ENCODE results near the gene VPREB3. TPM values are rescaled to one million over a fixed set of nuclear protein-coding genes. Genes with fewer than 3 reads are reported as not detected.

The VPREB3 gene
- total RNA-seq, 1 donor from 2014 or later: not detected

DNA sequence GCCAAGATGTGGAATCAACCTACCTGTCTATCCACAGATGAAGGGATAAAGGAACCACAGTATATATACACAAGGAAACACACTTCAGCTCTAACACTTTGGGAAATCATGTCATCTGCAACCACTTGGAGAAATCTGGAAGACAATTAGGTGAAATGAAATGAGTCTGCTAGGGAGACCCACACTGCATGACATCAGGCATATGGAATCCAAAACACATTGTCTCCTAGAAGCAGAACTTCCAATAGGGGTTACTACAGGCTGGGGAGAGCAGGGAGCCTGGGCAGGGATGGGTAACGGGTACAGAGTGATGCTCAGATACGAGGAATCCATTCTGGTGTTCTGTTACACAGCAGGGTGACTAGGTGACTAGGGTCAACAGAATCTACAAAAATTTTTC lies 45.1 kb downstream of the VPREB3 start:
- DNase-seq: no peak

DNA sequence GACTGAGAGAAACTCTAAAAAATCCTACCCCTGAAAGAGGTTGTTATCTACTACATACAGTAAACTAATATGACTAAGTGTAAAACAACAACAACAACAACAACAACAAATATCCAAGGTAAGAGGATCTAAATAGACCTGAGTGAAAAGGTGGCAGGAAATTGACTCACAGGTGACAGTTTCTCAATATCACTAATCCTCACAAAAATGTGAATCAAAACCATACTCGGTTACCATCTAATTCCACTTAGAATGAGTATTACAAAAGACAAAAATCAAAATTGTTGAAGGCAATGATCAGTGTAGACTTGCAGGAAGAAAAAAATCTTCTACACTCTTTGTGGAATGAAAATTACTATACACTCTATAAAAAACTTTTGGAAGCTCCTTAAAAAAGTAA lies 46.0 kb downstream of the VPREB3 start:
- no peak for TF ChIP-seq CTCF (IDR thresholded peaks at IDR 0.05; ENCODE audit: partially characterized antibody, unreplicated experiment)
- no peaks in the 10 kb centered on the region for H3K9me3 Mint-ChIP-seq (ENCODE audit: unreplicated experiment)
- no peak for DNase-seq
- peaks cover under 1% of the 10 kb centered on the region for H3K4me1 Mint-ChIP-seq (ENCODE audit: low read depth, unreplicated experiment)
- no peak overlapping the region for H3K4me3 Mint-ChIP-seq (ENCODE audit: unreplicated experiment)
- peaks cover 9% of the 10 kb centered on the region for H3K36me3 Mint-ChIP-seq (ENCODE audit: unreplicated experiment)
- no peaks in the 10 kb centered on the region for H3K27me3 Mint-ChIP-seq (ENCODE audit: unreplicated experiment)
- H3K27ac Mint-ChIP-seq (ENCODE audit: unreplicated experiment): no peak overlapping the region

More for the DNA sequence above, 45.1 kb downstream of the VPREB3 start:
- Mint-ChIP-seq H3K36me3 (ENCODE audit: unreplicated experiment) (peaks cover 9% of the 10 kb centered on the region), H3K27ac (ENCODE audit: unreplicated experiment) (no peak overlapping the region), H3K4me1 (ENCODE audit: low read depth, unreplicated experiment) (no peaks in the 10 kb centered on the region), H3K27me3 (ENCODE audit: unreplicated experiment) (peaks cover 2% of the 10 kb centered on the region), H3K4me3 (ENCODE audit: unreplicated experiment) (no peak overlapping the region), H3K9me3 (ENCODE audit: unreplicated experiment) (no peaks in the 10 kb centered on the region)
- no peak for TF ChIP-seq CTCF (IDR thresholded peaks at IDR 0.05; ENCODE audit: partially characterized antibody, unreplicated experiment)

DNA sequence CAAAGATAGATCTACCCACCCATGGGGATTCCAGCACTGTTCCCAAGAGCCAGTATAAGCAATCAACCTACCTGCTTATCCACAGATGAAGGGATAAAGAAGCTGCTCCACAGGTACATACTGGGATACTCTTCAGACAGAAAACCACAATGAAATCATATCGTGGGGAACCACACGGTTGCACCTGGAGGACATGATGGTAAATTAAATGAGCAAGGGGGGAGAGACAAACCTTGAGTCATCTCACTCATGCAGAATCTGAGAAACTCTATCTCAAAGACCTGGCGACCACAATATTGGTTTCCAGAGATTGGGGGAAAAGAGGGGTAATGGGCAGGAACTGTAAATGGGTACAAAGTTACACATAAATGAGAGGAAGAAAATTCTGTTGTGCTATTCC lies 48.9 kb downstream of the VPREB3 start:
- H3K9me3 Mint-ChIP-seq (ENCODE audit: unreplicated experiment): no peaks in the 10 kb centered on the region
- no peak overlapping the region for H3K4me3 Mint-ChIP-seq (ENCODE audit: unreplicated experiment)
- peaks cover 8% of the 10 kb centered on the region for H3K4me1 Mint-ChIP-seq (ENCODE audit: low read depth, unreplicated experiment)
- no peak for DNase-seq
- no peaks in the 10 kb centered on the region for H3K27me3 Mint-ChIP-seq (ENCODE audit: unreplicated experiment)
- peaks cover 9% of the 10 kb centered on the region for H3K36me3 Mint-ChIP-seq (ENCODE audit: unreplicated experiment)
- H3K27ac Mint-ChIP-seq (ENCODE audit: unreplicated experiment): no peak overlapping the region
- TF ChIP-seq CTCF (IDR thresholded peaks at IDR 0.05; ENCODE audit: partially characterized antibody, unreplicated experiment): no peak

GRCh38 chr22:23704829-23705228 lies 49.4 kb downstream of the VPREB3 start:
- peaks cover 9% of the 10 kb centered on the region for H3K36me3 Mint-ChIP-seq (ENCODE audit: unreplicated experiment)
- no peak overlapping the region for H3K4me3 Mint-ChIP-seq (ENCODE audit: unreplicated experiment)
- H3K27ac Mint-ChIP-seq (ENCODE audit: unreplicated experiment): no peak overlapping the region
- no peak for TF ChIP-seq CTCF (IDR thresholded peaks at IDR 0.05; ENCODE audit: partially characterized antibody, unreplicated experiment)
- peaks cover 8% of the 10 kb centered on the region for H3K4me1 Mint-ChIP-seq (ENCODE audit: low read depth, unreplicated experiment)
- DNase-seq: no peak
- no peaks in the 10 kb centered on the region for H3K9me3 Mint-ChIP-seq (ENCODE audit: unreplicated experiment)
- no peaks in the 10 kb centered on the region for H3K27me3 Mint-ChIP-seq (ENCODE audit: unreplicated experiment)

DNA sequence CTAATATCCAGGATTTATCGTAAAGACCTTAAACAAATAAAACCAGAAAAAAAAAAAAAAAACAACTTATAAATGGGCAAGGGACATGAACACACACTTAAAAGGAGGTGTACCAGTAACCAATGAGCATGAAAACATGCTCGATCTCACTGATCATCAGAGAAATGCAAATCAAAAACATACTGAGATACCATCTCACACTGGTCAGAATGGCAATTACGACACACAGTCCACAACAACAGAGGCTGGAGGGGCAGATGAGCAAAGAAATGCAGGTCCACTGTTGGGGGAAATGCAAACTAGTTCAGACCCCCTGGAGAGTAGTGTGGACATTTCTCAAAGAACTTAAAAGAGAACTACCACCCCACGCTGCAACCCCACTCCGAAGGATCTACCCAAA lies 50.2 kb downstream of the VPREB3 start:
- Mint-ChIP-seq H3K27ac (ENCODE audit: unreplicated experiment) (no peak overlapping the region), H3K27me3 (ENCODE audit: unreplicated experiment) (no peaks in the 10 kb centered on the region), H3K36me3 (ENCODE audit: unreplicated experiment) (peaks cover 9% of the 10 kb centered on the region), H3K9me3 (ENCODE audit: unreplicated experiment) (no peaks in the 10 kb centered on the region), H3K4me1 (ENCODE audit: low read depth, unreplicated experiment) (peaks cover 8% of the 10 kb centered on the region), H3K4me3 (ENCODE audit: unreplicated experiment) (no peak overlapping the region)
- TF ChIP-seq CTCF (IDR thresholded peaks at IDR 0.05; ENCODE audit: partially characterized antibody, unreplicated experiment): no peak
- no peak for DNase-seq

Other genes with a start within 250 kb of the VPREB3 start
- gene IGLL1, start 174.1 kb downstream of the VPREB3 start, total RNA-seq (ENCODE audit: unreplicated experiment): not detected
- not detected for gene DRICH1, start 122.1 kb downstream of the VPREB3 start, total RNA-seq (ENCODE audit: unreplicated experiment)
- not detected for gene RGL4, start 63.4 kb downstream of the VPREB3 start, total RNA-seq (ENCODE audit: unreplicated experiment)
- gene ZNF70, start 3.3 kb downstream of the VPREB3 start, total RNA-seq (ENCODE audit: unreplicated experiment): 9.0 TPM
- gene C22orf15, start 8.6 kb upstream of the VPREB3 start, total RNA-seq (ENCODE audit: unreplicated experiment): not detected
- 35.9 TPM for gene CHCHD10, start 13.5 kb upstream of the VPREB3 start, total RNA-seq (ENCODE audit: unreplicated experiment)
- 28.8 TPM for gene MMP11, start 18.4 kb upstream of the VPREB3 start, total RNA-seq (ENCODE audit: unreplicated experiment)
- 227 TPM for gene SMARCB1, start 32.5 kb upstream of the VPREB3 start, total RNA-seq (ENCODE audit: unreplicated experiment)
- 1.2 TPM for gene DERL3, start 84.6 kb upstream of the VPREB3 start, total RNA-seq (ENCODE audit: unreplicated experiment)
- 52.4 TPM for gene SLC2A11, start 103.5 kb upstream of the VPREB3 start, total RNA-seq (ENCODE audit: unreplicated experiment)
- 581 TPM for gene MIF, start 140.0 kb upstream of the VPREB3 start, total RNA-seq (ENCODE audit: unreplicated experiment)
- 11.9 TPM for gene GSTT2B, start 206.8 kb upstream of the VPREB3 start, total RNA-seq (ENCODE audit: unreplicated experiment)
- 0.96 TPM for gene DDTL, start 212.5 kb upstream of the VPREB3 start, total RNA-seq (ENCODE audit: unreplicated experiment)
- gene DDT, start 220.0 kb upstream of the VPREB3 start, total RNA-seq (ENCODE audit: unreplicated experiment): 95.9 TPM
- 0.76 TPM for gene GSTT2, start 225.7 kb upstream of the VPREB3 start, total RNA-seq (ENCODE audit: unreplicated experiment)

All from glutamatergic neuron (in vitro differentiated cells).